Activated CD4-positive, alpha-beta T cell treated with anti-CD3 and anti-CD28 coated beads for 24 hours (primary cell): Measurements from ENCODE around the gene FGF7.
"Not testable (repeated sequence)": the region's sequence is repeated elsewhere in the genome, so short reads cannot be mapped to it uniquely, and the experiment has no call there.

ENCODE experiments used
- DNase-seq, 2 donors: peaks; one replicate each; pipeline ENCODE4 v3.0.0-alpha.2; 2020; ENCODE audit warnings: low read depth in 2 of 2

The FGF7 gene

DNA sequence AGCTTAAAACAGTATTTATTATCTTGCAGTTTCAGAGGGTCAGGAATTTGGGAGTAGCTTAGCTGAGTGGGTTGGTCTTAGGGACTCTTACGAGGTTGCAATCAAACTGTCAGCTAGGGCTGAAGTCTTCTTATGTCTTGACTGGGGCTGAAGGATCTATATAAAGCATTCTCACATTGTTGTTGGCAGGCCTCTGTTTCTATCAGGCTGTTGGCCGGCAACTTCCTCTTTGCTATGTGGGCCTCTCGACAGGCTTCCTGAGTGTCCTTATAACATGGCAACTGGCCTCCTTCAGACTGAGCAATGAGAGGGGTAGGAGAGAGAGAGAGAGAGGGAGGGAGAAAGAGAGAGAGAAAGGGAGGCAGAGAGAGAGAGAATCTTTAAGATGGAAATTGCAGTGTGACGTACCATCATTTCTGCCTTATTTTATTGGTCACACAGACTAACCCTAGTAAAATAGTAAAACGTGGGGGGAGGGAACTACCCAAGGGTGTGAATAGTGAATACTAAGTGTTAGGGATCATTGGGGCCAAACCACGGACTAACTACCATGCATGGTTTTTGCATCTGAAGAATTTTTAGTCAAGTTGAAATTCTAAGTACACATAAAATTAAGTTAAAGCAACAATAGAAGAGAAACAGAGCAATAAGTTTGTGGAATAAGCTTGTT, 16.1 kb downstream of the FGF7 start:
- DNase-seq = no peak

- no peak for DNase-seq
These were observed 16.8 kb downstream of the FGF7 start for GRCh38 chr15:49439678-49440395.

DNA sequence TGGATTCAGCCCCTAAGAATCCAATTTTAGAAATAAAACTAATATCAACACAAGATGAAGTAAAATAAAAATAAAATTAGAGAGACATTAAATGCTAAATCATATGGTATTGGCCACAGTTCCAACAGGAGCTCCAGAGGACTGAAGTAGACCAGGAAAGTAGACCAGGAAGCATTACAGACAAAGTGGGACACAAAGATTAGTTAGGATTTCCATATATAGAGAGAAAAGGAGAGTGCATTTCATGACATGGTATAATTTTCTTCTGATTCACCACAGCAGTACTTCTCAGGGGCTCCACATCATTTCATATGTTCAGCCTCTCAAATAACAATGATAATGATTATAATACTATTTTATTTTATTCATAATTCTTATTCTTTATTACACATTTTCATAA, 18.3 kb downstream of the FGF7 start:
- no peak for DNase-seq

DNA sequence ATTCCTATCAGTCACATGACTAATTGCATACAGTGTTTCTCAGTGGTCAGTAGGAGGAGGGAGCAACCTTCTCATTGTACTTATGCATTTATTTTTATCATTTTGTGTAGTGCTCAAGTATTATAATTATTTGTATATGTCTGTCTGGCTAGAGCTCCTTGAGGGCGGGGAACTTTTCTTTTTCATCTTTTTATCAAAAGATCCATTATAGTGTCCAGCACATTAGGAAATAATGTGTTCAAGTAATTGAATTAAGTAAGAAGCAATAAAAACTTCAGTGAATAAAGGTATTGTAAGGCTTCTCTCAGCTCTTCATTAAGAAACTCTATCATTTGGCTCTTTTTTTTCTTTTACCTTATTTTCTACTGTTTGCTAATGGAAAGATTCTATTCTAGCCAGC, 18.8 kb downstream of the FGF7 start:
- DNase-seq = no peak

DNA sequence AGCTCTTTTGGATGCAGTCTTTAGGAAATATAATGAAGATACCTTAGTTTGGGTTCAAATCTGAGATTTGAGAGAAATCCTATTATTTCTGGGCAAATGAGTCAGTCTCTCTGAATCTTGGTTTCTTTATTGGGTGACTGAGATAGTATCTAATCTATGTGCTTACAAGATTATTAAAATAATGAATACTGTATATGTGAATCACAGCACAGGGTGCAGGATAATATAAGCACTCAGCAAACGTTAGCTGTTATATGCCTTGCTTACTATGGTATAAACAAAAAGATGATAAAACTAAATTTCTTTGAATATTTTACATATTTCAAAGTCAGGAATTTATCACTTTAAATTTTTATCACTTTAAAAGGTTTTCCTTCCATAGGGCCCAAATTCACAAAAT, 29.6 kb downstream of the FGF7 start:
- no peak for DNase-seq

- DNase-seq = no peak
These were observed 33.1 kb downstream of the FGF7 start for GRCh38 chr15:49456166-49456565.

GRCh38 chr15:49458145-49458544, 35.1 kb downstream of the FGF7 start:
- no peak for DNase-seq

- no peak for DNase-seq
These were observed 37.4 kb downstream of the FGF7 start for GRCh38 chr15:49460411-49460941.

- no peak for DNase-seq
These were observed 39.3 kb downstream of the FGF7 start for GRCh38 chr15:49462232-49462844.

- DNase-seq = no peak
These were observed 41.5 kb downstream of the FGF7 start for GRCh38 chr15:49464522-49464921.

- no peak for DNase-seq
These were observed 43.1 kb downstream of the FGF7 start for GRCh38 chr15:49466119-49466518.

DNA sequence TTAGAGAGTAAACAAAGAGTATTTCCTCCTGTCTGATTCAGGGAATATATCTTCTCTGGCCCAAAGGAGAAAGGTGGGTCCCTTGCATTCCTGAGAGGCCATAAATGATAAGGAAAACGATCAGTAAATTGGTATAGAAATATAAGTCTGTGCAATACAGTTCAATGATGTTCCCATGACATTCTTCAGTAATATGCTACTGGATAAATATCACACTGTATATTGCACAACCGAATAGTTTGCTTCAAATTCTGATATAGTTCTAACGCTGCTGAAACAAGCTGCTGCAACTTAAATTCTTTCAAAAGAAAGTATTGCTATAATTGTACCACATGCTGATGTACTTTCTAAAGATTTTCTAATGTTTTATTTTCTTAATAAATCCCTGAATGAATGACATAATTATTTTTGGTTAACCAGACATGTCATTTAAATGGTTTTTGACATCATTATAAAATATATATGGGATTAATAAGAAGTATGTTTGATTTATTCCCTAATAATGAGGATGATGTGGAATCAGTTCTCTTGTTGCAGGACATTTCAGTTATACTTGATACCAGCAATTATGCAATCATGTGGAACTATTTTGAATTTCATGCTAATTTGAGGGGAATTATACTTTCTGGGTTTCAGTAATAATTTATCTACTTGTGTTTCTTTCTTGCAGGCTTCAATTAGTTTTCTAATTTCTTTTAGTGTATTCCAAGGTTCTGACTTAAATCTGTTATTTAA, 44.9 kb downstream of the FGF7 start:
- DNase-seq = no peak

- DNase-seq = no peak
These were observed 45.4 kb downstream of the FGF7 start for GRCh38 chr15:49468481-49468839.

GRCh38 chr15:49471248-49471647, 48.2 kb downstream of the FGF7 start:
- DNase-seq = peak in 1 of 2 donors; percentile 21

GRCh38 chr15:49471733-49472132, 48.7 kb downstream of the FGF7 start:
- no peak for DNase-seq

GRCh38 chr15:49472338-49472737, 49.3 kb downstream of the FGF7 start:
- DNase-seq = no peak

DNA sequence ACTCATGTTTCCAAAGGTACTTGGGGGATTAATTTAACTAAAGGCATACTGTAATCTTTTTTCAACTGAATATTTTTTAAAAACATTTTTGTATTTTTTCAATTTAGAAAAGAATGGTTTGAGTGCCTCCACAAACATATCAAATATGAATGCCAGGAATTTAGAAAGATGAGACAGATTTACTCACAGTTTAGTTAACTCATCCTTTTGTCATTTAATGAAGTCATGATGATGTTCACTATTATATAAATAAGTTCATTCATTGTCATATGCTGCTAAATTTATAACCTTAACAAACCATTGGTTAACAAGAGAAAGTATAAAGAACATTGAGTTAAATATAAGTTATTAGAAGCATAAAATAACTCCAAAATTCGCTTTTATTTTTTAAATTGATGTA, 50.0 kb downstream of the FGF7 start:
- no peak for DNase-seq

DNA sequence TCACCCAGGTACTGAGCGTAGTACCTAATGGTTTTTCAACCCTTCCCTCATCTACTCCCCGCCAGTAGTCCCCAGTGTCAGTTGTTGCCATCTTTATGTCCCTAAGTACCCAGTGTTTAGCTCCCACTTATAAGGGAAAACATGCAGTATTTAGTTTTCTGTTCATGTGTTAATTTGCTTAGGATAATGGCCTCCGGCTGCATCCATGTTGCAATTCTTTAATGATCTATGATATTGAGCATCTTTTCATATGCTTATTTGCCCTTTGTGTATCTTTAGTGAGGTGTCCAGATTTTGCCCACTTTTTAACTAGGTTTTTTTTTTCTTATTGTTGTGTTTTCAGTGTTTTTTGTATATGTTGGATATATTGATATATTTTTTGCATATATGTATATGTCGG, 55.0 kb downstream of the FGF7 start:
- not testable (repeated sequence) for DNase-seq

DNA sequence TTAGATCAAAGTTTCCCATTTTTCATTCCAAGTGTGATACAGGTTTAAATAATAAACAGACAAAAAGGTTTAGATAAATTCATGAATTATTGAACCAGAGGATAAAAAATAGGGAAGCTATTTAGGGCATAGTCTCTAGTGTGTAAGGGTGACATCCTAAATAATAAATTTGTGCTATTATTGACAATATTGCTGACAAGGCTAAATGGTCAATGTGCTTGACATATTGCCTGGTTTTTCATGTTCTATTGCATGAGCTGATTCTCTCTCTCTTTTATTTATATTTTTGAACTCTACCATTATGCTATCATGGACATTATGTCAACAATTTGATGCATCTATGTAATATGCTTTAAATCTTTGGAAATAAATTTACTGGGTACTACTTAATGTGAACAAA, 55.9 kb downstream of the FGF7 start:
- not testable (repeated sequence) for DNase-seq

DNA sequence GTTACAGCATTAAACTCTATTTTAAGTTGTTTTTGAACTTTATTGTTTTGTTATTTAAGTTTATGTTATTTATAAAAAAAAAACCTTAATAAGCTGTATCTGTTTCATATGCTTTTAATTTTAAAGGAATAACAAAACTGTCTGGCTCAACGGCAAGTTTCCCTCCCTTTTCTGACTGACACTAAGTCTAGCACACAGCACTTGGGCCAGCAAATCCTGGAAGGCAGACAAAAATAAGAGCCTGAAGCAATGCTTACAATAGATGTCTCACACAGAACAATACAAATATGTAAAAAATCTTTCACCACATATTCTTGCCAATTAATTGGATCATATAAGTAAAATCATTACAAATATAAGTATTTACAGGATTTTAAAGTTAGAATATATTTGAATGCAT, 62.4 kb downstream of the FGF7 start:
- DNase-seq = not testable (repeated sequence)

GRCh38 chr15:49490966-49491365, 67.9 kb downstream of the FGF7 start:
- no peak for DNase-seq

DNA sequence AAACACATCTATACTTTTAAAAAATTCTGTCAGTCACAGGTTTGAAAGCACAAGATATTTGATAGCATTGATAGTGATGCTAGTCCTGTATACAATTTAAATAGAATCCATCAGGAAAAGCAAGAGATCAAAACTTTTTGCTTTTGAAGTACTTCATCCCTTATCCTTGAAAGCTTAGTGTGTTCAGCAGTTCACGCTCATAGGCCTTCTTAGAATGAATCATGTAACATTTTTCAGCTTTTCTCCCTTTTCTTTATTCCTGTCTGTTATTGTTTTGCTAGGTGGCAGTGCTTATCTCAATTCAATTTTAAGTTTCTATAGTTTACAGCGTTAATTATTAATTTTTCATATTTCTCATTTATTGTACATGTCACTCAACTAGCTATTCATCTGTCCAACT, 69.1 kb downstream of the FGF7 start:
- DNase-seq = no peak
